ENCODE data around the gene ZCCHC7.
"Not testable (repeated sequence)": the region's sequence is repeated elsewhere in the genome, so short reads cannot be mapped to it uniquely, and the experiment has no call there.

The ZCCHC7 gene

DNA sequence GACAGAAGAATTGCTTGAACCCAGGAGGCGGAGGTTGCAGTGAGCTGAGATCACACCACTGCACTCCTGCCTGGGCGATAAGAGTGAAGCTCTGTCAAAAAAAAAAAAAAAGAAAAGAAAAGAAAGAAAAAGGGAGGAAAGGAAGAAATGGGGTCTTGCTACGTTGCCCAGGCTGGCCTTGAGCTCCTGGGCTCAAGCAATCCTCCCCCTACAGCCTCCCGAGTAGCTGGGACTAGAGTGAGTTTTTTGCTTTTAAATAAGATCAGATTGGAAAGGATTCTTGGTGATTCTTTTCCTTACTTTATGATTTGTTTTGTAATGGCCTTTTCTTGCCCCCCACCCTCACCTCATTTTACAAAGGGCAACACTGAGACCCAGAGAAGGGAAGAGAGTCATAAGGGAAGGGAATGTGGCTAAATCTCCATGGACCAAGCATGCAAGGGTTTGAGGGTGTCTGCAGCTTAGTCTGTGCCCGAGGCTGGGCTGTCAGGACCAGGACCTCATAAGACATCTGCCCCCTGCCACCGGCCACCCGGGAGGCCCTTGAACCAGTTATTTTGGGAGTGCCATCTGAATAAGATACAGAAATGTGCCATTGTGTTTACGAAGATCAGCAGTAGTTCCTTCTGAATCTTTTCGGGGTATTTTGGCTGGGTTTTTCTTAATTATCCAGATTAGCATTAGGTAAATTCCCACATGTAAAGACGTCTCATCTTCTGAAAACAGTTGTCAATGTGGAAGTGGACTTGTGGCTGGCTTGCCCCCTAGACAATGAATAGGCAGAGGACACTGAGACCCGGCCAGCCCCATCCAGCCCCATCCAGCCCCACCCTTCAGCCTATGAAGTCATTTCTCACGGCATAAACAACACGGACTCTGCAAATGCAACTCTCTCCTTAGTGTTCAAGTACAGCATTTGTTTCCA lies 257.6 kb downstream of the ZCCHC7 start:
- no peak for DNase-seq (ENCODE audit: low read depth)

DNA sequence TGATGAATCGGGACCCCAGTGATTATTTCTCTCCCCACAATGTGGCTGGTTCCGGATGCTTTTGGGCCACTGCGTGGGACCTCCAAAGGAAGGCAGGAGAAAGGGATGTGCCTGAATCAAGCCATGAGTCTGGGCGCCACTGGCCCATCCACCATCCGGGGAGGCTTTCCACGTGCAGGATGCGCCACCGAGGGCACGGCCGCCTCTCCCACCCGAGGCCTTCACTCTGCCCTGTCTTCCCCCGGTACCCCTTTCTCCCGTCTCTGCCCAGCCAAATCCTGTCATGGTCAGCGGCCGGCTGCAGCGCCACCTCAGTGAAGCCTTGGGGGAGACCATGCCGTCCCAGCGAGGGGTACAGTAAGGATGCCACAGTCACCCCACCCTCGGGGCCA lies 258.2 kb downstream of the ZCCHC7 start:
- no peak for DNase-seq (ENCODE audit: low read depth)

DNA sequence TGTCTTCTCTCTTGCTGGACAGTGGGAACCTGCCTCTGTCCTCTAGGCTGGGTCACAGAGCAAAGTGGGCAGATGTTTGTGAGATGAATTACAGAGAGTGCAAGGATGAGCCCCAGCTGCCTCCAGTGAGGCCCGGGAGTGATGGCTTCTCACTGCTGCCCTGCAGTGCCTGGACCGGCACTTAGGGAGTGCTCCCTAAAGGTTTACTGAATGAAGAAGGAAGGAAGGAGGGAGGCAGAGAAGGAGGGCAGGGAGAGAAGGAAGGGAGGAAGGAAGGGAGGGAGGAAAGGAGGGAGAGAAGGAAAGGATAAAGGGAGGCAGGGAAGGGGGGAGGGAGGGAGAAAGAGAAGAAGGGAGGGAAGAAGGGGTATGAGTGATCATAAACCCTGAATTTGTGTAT lies 259.5 kb downstream of the ZCCHC7 start:
- DNase-seq (ENCODE audit: low read depth), result no peak

GRCh38 chr9:37380570-37380969 lies 260.2 kb downstream of the ZCCHC7 start:
- DNase-seq (ENCODE audit: low read depth), result no peak

GRCh38 chr9:37381094-37381741 lies 260.8 kb downstream of the ZCCHC7 start:
- no peak for DNase-seq (ENCODE audit: low read depth)

DNA sequence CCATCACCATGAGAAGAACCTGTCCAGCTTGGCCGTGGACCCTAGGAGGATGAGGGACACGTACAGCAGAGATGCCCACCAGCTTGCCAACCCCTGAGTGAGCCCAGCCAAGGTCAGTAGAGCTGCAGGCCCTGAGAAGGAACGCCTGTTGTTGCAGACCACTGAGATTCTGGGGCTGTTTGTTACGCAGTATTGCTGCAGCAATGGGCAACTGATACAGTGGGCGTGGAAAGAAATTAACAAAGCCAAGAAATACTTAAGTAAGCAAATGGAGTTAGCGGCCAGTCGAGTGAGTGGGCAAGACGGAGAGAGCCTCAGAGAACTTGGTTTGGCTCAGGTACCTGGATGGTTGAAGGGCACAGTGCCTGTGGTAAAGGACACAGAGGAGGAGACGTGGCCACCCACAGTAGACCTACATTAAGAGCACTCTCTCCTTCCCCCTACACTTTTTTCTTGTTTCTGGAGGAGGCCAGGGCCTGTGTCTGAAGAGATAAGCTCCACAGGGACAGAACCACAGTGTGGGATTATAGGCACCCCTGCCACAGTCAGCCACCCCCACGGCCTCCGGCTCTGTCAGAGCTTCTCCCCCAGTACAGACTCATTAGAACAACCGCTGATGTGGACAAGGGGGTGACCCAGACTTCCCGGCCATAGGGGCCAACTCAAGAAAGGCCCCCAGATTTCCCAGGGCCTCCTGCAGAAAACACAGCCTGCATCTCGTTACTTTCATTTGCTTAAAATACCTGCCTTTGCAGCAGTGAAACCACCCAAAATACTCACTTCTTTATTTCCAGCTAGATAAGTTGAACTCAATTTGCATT lies 262.0 kb downstream of the ZCCHC7 start:
- no peak for DNase-seq (ENCODE audit: low read depth)

- DNase-seq (ENCODE audit: low read depth), result no peak
Measured at GRCh38 chr9:37382982-37383357, 262.6 kb downstream of the ZCCHC7 start.

DNA sequence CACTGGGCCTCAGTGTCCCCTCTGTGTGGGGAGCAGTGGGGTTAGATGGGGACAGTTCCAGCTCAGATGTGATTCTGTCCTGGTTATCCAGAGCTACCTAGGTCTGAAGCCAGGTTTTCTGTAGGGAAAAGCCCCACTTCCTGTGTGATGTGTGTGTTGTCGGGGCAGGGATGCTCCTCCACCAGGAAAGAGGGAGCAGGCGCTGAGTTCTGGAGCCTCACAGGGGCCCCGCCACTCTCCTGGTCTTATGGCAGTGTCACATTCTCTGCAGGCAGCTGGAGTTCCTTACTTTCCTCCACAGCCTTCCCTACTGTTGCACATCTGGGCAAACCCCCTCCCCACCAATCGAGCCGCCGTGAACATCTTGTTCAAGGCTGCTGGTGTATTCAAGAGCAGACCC lies 263.0 kb downstream of the ZCCHC7 start:
- DNase-seq (ENCODE audit: low read depth), result no peak

- DNase-seq (ENCODE audit: low read depth), result no peak
Measured at GRCh38 chr9:37383876-37384746, 263.7 kb downstream of the ZCCHC7 start.

- no peak for DNase-seq (ENCODE audit: low read depth)
Measured at GRCh38 chr9:37385286-37385685, 264.9 kb downstream of the ZCCHC7 start.

DNA sequence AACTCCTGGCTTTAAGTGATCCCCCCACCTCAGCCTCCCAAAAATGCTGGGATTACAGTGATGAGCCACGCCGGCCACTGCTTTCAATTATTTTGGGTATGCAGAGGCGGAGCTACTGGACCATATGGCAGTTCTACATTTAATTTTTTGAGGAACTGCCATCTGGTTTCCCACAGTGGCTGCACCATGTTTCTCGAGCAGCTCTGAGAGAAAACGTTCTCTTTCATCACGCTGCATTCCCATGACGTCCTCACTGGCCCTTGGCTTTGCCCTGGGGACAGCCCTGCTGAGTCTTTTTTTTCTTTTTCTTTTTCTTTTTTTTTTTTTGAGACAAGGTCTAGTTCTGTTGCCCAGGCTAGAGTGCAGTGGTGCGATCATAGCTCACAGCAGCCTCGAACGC lies 266.6 kb downstream of the ZCCHC7 start:
- no peak for DNase-seq (ENCODE audit: low read depth)

- DNase-seq (ENCODE audit: low read depth), result no peak
Measured at GRCh38 chr9:37390759-37391158, 270.4 kb downstream of the ZCCHC7 start.

DNA sequence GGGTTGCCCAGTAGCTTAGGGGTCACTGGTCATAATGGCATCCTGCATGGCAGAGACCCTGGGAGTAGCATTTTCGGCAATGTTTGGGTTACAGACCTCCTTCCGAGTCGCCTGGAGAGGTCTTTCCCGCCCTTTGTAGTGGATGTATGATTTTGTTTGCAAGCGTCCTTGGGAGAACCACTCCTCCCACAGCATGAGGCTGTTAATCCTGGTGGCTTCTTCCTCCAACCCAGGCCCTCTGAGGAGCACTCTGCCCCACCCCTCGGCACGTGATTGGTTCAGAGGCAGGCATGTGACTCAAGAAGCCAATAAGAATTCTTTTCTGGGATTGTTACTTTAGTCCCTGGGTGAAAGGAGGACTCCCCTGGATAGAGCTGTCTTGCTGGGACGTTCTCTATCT lies 271.9 kb downstream of the ZCCHC7 start:
- no peak for DNase-seq (ENCODE audit: low read depth)

- DNase-seq (ENCODE audit: low read depth), result no peak
Measured at GRCh38 chr9:37395229-37395628, 274.9 kb downstream of the ZCCHC7 start.

- no peak for DNase-seq (ENCODE audit: low read depth)
Measured at GRCh38 chr9:37395663-37396062, 275.3 kb downstream of the ZCCHC7 start.

GRCh38 chr9:37397948-37398347 lies 277.6 kb downstream of the ZCCHC7 start:
- DNase-seq (ENCODE audit: low read depth), result not testable (repeated sequence)

DNA sequence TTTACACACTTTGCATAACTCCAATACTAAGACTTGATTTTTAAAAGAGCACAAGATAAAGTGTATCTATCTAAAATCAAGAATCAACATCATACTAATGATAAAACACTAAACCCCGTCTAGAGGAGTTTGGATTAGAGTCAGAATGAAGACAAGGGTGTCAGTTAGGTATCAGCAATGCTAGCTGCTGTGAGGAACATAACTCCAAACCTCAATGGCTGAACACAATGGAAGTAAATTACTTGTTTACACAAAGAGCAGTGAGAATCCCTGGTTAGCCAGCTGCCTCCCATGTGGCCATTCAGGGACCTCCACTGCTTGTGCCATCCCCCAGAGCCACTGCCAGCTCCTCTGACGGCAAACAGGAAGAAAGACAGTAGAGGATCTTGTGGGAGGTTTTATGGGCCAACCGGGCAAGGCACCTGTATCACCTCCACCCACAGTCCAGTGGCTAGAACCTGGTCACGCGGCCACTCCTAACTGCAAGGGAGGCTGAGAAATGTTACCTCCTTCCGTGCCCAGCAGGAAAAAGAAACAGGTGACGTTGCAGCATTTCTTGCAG lies 278.2 kb downstream of the ZCCHC7 start:
- no peak for DNase-seq (ENCODE audit: low read depth)

GRCh38 chr9:37399336-37399735 lies 279.0 kb downstream of the ZCCHC7 start:
- DNase-seq (ENCODE audit: low read depth), result no peak

GRCh38 chr9:37404590-37404989 lies 284.2 kb downstream of the ZCCHC7 start:
- no peak for DNase-seq (ENCODE audit: low read depth)

- no peak for DNase-seq (ENCODE audit: low read depth)
Measured at GRCh38 chr9:37405350-37405749, 285.0 kb downstream of the ZCCHC7 start.

DNA sequence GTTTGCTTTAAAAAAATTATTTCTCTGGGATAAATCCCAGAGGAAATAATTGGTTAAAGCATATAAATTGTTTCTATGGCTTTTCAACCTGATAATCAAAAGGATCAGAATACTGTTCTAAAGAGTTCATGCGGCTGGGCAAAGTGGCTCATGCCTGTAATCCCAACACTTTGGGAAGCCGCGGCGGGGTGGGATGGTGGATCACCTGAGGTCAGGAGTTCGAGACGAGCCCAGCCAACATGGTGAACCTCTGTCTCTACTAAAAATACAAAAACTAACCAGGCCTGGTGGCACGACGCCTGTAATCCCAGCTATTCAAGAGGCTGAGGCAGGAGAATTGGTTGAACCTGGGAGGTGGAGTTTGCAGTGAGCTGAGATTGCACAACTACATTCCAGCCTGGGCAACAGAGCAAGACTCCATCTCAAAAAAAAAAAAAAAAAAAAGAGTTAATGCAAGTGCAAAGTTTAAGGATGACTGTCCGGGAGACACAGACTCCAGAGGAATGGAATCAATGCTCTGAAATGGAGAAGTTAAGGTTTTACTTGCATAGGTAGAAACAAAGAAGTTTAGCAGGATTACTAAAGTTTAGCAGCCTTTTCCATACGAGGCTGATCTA lies 285.5 kb downstream of the ZCCHC7 start:
- no peak for DNase-seq (ENCODE audit: low read depth)

All from stimulated activated CD8-positive, alpha-beta memory T cell treated with anti-CD3 and anti-CD28 coated beads, Interleukin-15, amount 100 ng/mL, for 1 hour (primary cell).